IPS-20b (cell line): Measurements from ENCODE around the gene RPL32.
A peak's percentile ranks its signal among the peaks of the same experiment; 100 is the strongest.
"Not testable (repeated sequence)": the region's sequence is repeated elsewhere in the genome, so short reads cannot be mapped to it uniquely, and the experiment has no call there.

Source experiments
- H3K27ac ChIP-seq: one replicate; pipeline ENCODE4 v1.5.1; 2013; ENCODE audit warnings: low read length
- H3K27me3 ChIP-seq: 2 replicates; pipeline ENCODE4 v1.6.1; 2013; ENCODE audit warnings: mild to moderate bottlenecking, low read length, inconsistent platforms; ENCODE audit not compliant: insufficient read depth
- H3K36me3 ChIP-seq: 2 replicates; pipeline ENCODE4 v1.6.1; 2013; ENCODE audit warnings: low read depth, mild to moderate bottlenecking, inconsistent platforms, low read length, moderate library complexity; ENCODE audit not compliant: insufficient read depth
- H3K4me1 ChIP-seq: 2 replicates; pipeline ENCODE4 v1.6.1; 2013; ENCODE audit warnings: mild to moderate bottlenecking, control low read depth, inconsistent platforms, low read length, moderate library complexity; ENCODE audit not compliant: insufficient read depth
- H3K4me3 ChIP-seq: 2 replicates; pipeline ENCODE4 v1.5.1; 2013; ENCODE audit warnings: mild to moderate bottlenecking, low read length, inconsistent platforms
- H3K9ac ChIP-seq: 2 replicates; pipeline ENCODE4 v1.6.1; 2013; ENCODE audit warnings: low read depth, mild to moderate bottlenecking, inconsistent platforms, low read length, moderate library complexity
- H3K9me3 ChIP-seq: 2 replicates; pipeline ENCODE4 v1.6.1; 2013; ENCODE audit warnings: mild to moderate bottlenecking, low read depth, low read length, inconsistent platforms; ENCODE audit not compliant: insufficient read depth

RPL32 gene

GRCh38 chr3:12861611-12862010 is 20.2 kb upstream of the RPL32 start:
- no peaks in the 10 kb centered on the region for H3K36me3 ChIP-seq
- H3K9ac ChIP-seq = no peak overlapping the region
- H3K27me3 ChIP-seq = no peaks in the 10 kb centered on the region; the same call in 1 of the 2 replicates
- no peaks in the 10 kb centered on the region for H3K4me1 ChIP-seq
- H3K4me3 ChIP-seq = no peak overlapping the region
- H3K9me3 ChIP-seq = peaks cover 7% of the 10 kb centered on the region; the same call in 1 of the 2 replicates
- H3K27ac ChIP-seq = no peak overlapping the region

GRCh38 chr3:12859840-12860239 is 18.5 kb upstream of the RPL32 start:
- no peaks in the 10 kb centered on the region for H3K36me3 ChIP-seq
- no peak overlapping the region for H3K9ac ChIP-seq
- H3K9me3 ChIP-seq = no peaks in the 10 kb centered on the region
- H3K4me1 ChIP-seq = no peaks in the 10 kb centered on the region
- H3K27ac ChIP-seq = no peak overlapping the region
- H3K4me3 ChIP-seq = no peak overlapping the region
- H3K27me3 ChIP-seq = peaks cover 8% of the 10 kb centered on the region; the same call in 1 of the 2 replicates

GRCh38 chr3:12856626-12857025 is 15.3 kb upstream of the RPL32 start:
- Histone ChIP-seq H3K36me3 (no peaks in the 10 kb centered on the region), H3K27me3 (peaks cover 20% of the 10 kb centered on the region; the same call in 1 of the 2 replicates)

GRCh38 chr3:12854565-12854964 is 13.2 kb upstream of the RPL32 start:
- Histone ChIP-seq H3K4me1 (no peaks in the 10 kb centered on the region), H3K36me3 (no peaks in the 10 kb centered on the region), H3K27ac (no peak overlapping the region), H3K27me3 (peaks cover 20% of the 10 kb centered on the region; the same call in 1 of the 2 replicates), H3K9me3 (no peaks in the 10 kb centered on the region), H3K4me3 (no peak overlapping the region), H3K9ac (no peak overlapping the region)

More at GRCh38 chr3:12856626-12857025, 15.3 kb upstream of the RPL32 start:
- no peaks in the 10 kb centered on the region for H3K9me3 ChIP-seq
- H3K4me1 ChIP-seq = no peaks in the 10 kb centered on the region
- no peak overlapping the region for H3K4me3 ChIP-seq
- no peak overlapping the region for H3K9ac ChIP-seq
- no peak overlapping the region for H3K27ac ChIP-seq

GRCh38 chr3:12853847-12854246 is 12.5 kb upstream of the RPL32 start:
- not testable (repeated sequence) for H3K9me3 ChIP-seq, H3K4me1 ChIP-seq, H3K9ac ChIP-seq, H3K36me3 ChIP-seq, H3K27ac ChIP-seq, H3K4me3 ChIP-seq
- H3K27me3 ChIP-seq = peaks cover 20% of the 10 kb centered on the region; the same call in 1 of the 2 replicates

- Histone ChIP-seq H3K4me1 (no peaks in the 10 kb centered on the region), H3K9ac (no peak overlapping the region), H3K9me3 (no peaks in the 10 kb centered on the region), H3K4me3 (no peak overlapping the region), H3K27me3 (peaks cover 20% of the 10 kb centered on the region; the same call in 1 of the 2 replicates), H3K36me3 (no peaks in the 10 kb centered on the region), H3K27ac (no peak overlapping the region)
Measured at GRCh38 chr3:12852201-12852600, 10.8 kb upstream of the RPL32 start.

GRCh38 chr3:12845811-12846210 is 4.4 kb upstream of the RPL32 start:
- H3K4me3 ChIP-seq = no peak overlapping the region
- H3K27me3 ChIP-seq = no peaks in the 10 kb centered on the region
- H3K9me3 ChIP-seq = 0 out of 2 replicates have a peak, but pooled peaks cover 9% of the 10 kb centered on the region
- H3K27ac ChIP-seq = no peak overlapping the region
- peaks cover 4% of the 10 kb centered on the region; the same call in 1 of the 2 replicates for H3K36me3 ChIP-seq
- H3K4me1 ChIP-seq = no peaks in the 10 kb centered on the region
- H3K9ac ChIP-seq = no peak overlapping the region

- Histone ChIP-seq H3K9ac (no peak overlapping the region), H3K4me3 (no peak overlapping the region), H3K27ac (no peak overlapping the region)
Measured at GRCh38 chr3:12842469-12842868, 1.1 kb upstream of the RPL32 start.

GRCh38 chr3:12841970-12842328 is 584 bp upstream of the RPL32 start:
- H3K9ac ChIP-seq = no peak overlapping the region
- H3K9me3 ChIP-seq = 0 out of 2 replicates have a peak, but pooled peaks cover 9% of the 10 kb centered on the region
- H3K4me1 ChIP-seq = peaks cover 13% of the 10 kb centered on the region
- peak overlapping the region; percentile 98 for H3K27ac ChIP-seq
- H3K27me3 ChIP-seq = no peaks in the 10 kb centered on the region
- H3K4me3 ChIP-seq = peak overlapping the region; percentile 100; the same call in 1 of the 2 replicates
- H3K36me3 ChIP-seq = peaks cover 42% of the 10 kb centered on the region

More at GRCh38 chr3:12842469-12842868, 1.1 kb upstream of the RPL32 start:
- peaks cover 13% of the 10 kb centered on the region for H3K4me1 ChIP-seq
- 0 out of 2 replicates have a peak, but pooled peaks cover 9% of the 10 kb centered on the region for H3K9me3 ChIP-seq
- H3K36me3 ChIP-seq = peaks cover 37% of the 10 kb centered on the region
- no peaks in the 10 kb centered on the region for H3K27me3 ChIP-seq

- H3K4me1 ChIP-seq = peaks cover 13% of the 10 kb centered on the region
- peak overlapping the region; percentile 99 for H3K9ac ChIP-seq
- H3K36me3 ChIP-seq = peaks cover 55% of the 10 kb centered on the region
- H3K4me3 ChIP-seq = peak overlapping the region; percentile 100
- H3K27ac ChIP-seq = peak overlapping the region; percentile 98
- H3K9me3 ChIP-seq = no peaks in the 10 kb centered on the region
- no peaks in the 10 kb centered on the region for H3K27me3 ChIP-seq
Measured at GRCh38 chr3:12840591-12841148, 695 bp downstream of the RPL32 start.

GRCh38 chr3:12840148-12840547 is 1.2 kb downstream of the RPL32 start:
- peak overlapping the region; percentile 99 for H3K9ac ChIP-seq
- H3K36me3 ChIP-seq = peaks cover 60% of the 10 kb centered on the region
- peaks cover 16% of the 10 kb centered on the region for H3K4me1 ChIP-seq
- not testable (repeated sequence) for H3K27me3 ChIP-seq, H3K9me3 ChIP-seq
- H3K4me3 ChIP-seq = peak overlapping the region; percentile 100
- H3K27ac ChIP-seq = peak overlapping the region; percentile 98

- Histone ChIP-seq H3K4me1 (peaks cover 22% of the 10 kb centered on the region), H3K4me3 (peak overlapping the region; percentile 100), H3K9ac (peak overlapping the region; percentile 99), H3K27ac (peak overlapping the region; percentile 23), H3K27me3 (no peaks in the 10 kb centered on the region), H3K36me3 (peaks cover 68% of the 10 kb centered on the region), H3K9me3 (no peaks in the 10 kb centered on the region)
Measured at GRCh38 chr3:12839156-12839946, 2.0 kb downstream of the RPL32 start.
